Activated CD4-positive, alpha-beta T cell treated with anti-CD3 and anti-CD28 coated beads, Interleukin-2, amount 50 U/mL, for 4 hours (primary cell): ENCODE results near the gene ADARB2.
"Not testable (repeated sequence)": the region's sequence is repeated elsewhere in the genome, so short reads cannot be mapped to it uniquely, and the experiment has no call there.

ENCODE experiments used
- DNase-seq, 2 experiments: peaks; one replicate each; pipeline ENCODE4 v3.0.0-alpha.2; 2020

The ADARB2 gene

DNA sequence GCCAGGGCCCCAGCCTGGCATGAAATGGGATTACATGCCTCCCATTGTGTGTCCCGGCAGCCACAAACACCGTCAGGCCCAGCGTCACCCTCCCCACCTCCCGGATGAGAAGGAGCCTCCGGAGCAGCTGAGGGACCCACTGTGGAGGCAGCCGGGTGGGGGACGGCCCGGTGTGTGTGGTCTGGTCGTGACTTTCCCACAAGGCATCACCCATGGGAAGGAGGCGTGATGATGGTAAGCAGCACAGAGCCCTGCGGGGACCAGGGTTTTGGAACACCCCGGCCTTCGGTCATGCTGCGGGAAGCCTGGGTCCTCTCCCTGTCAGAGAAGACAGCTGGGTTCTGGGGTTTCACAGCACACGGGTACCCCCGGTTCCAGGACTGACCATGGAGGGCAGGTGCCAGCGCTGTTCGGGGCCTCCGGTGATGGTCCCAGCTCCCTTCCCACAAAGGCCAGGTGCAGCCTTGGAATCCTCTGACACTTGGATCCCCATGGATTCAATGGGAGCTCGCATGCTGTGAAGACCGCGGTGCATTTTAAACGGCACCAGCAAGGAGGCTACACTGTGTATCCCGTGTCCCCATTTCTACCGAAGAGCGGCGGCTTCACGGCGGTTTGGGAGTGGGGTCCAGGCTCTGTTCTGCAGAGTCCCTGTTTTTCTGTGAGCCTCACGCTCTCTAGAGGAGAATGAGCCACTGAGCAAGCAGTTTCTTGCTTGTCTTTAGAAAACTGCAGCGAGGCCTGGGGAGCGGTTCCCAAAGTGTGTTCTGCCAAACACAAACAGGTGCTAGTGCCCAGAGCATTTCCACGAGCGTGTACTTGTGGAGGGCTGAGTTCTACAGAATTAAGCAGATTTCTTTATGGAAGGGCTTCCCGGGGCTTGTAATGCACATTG lies 336.0 kb downstream of the ADARB2 start:
- no peak for DNase-seq

DNA sequence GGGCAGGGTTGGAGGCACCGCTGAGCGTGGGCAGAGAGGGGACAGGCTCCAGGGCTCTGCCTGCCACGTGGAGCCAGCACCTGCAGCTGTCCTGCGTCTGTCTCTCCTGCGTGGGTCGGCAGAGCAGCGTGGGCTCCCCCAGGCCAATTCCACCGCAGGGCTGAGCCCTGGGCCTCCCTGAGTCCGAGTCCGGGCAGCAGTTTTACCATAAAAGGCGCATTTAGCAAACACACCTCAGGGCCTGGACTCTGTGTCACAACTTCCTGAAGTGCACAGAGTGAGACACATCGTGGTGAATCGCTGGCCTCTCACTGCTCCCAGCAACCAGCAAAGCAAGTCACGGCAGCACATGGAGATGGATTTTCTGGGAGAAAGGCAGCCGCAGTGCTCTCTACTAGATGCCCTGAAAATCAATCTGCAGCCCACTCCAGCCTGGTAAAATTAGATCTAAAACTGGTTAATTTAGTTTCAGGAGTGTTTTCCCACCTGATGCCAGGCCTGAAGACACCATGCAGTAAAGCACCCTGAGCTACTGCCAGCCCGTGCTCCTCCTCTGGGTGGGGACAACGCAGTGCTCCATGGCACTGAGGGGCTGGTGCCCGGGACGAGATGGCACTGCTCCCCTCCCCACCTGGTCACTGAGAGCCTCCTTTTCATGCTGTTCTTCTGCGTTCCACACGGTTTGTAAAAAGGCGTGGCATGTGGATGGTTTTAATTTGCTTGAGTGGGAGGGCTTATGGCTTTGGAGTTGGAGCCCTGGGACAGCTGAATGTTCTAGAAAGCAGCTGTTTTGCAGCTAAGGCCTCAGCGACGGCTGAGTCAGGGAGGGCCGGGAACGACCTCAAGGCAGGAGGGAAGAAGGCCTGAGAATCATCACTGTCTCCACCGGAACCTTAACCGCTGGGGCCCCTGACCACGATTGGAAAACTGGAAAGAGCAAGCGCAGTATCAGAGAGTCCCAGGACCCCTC lies 336.9 kb downstream of the ADARB2 start:
- no peak for DNase-seq

DNA sequence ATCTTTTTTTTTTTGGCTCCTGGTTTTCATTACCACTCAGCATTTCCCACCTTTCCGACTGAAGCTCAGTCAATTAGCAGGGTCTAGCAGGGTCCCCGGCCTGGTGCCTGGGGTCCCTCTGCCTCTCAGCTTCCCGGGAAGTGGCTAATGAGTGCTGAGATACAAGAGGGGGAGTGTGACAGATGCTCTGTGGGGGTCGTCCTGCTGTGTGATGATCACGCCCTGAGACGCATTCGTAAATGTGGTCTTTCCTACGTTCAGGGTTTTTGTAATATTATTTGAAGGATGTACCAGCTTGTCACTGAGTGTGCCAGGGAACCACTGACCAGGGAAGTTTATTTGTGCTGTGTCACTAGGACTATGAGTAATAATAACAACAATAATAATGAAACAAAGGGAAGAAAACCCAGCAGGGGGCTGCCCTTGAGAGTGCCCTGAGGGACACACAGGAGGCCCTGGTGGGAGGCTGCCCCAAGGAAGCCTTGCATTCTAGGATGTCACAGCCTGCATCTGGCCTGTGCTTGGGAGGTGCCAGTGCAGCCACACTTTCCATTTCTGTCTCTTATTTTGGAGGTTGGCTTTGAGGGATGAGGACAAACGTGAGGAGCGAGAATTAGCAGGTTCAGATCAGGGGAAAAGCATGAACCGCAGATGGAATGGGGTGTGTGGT lies 337.8 kb downstream of the ADARB2 start:
- no peak for DNase-seq

DNA sequence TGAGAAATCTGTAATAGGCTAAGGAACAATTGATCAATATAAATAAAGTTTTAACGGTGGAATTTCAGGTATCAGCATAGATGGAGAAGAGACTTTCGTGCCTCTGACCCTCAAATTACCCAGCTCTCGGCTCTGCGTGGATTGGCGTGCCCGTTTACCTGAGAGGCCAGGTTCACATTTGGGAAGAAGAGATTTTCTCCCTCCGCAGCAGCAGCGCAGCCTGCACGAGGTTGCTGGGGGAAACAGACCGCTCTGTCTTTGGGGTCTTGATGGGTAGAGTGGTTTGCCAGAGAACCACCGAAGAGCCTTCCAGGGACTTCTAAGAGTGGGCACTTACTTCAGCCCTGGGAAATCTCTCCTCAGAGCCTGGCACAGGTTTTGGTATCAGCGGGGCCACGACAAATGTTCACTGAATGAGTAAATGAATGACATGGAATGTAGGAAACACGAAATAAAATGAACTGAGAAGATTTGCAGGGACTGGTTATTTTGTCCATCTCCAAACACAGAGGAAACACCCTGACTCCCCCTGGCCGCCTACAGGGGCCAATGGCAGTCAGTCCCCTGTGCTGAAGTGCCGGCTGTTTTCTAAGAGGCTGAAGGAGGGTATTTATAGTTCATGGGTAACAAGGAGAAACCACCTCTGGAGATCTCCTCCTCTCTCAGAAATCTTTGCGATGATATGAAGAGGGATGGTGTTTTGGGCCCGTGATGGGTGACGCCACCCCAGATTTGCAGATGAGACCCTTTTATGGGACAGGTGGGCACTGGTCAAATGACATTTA lies 338.5 kb downstream of the ADARB2 start:
- no peak for DNase-seq

DNA sequence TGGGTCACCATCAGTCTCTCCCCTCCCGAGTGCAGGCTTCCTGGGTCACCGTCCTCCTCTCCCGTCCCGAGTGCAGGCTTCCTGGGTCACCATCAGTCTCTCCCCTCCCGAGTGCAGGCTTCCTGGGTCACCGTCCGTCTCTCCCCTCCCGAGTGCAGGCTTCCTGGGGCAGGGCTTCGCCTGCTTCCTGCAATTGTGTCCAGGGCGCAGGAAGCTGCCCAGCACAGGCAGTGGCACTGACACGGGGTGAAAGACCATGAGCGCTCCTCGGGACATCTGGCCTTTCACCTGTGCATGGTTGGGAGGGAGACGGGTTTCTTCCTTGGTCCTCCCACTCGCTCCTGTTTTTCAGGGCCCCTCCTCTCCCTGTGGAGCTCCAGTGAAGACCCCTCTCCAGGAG lies 339.2 kb downstream of the ADARB2 start:
- not testable (repeated sequence) for DNase-seq

DNA sequence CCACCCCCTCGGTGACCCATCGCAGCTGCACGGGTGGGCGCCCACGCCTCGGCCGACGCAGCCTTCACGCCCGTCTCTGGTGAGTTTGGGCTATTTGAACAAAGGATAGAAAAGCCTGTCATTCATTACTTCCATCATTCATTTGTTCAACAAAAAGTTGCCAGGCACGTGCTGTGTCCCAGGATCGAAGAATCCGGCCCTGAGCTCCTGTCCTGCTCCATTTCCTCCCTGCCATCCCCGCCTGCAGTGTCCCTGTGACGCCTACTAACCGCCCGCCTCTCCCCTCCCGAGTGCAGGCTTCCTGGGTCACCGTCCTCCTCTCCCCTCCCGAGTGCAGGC lies 341.1 kb downstream of the ADARB2 start:
- no peak for DNase-seq

DNA sequence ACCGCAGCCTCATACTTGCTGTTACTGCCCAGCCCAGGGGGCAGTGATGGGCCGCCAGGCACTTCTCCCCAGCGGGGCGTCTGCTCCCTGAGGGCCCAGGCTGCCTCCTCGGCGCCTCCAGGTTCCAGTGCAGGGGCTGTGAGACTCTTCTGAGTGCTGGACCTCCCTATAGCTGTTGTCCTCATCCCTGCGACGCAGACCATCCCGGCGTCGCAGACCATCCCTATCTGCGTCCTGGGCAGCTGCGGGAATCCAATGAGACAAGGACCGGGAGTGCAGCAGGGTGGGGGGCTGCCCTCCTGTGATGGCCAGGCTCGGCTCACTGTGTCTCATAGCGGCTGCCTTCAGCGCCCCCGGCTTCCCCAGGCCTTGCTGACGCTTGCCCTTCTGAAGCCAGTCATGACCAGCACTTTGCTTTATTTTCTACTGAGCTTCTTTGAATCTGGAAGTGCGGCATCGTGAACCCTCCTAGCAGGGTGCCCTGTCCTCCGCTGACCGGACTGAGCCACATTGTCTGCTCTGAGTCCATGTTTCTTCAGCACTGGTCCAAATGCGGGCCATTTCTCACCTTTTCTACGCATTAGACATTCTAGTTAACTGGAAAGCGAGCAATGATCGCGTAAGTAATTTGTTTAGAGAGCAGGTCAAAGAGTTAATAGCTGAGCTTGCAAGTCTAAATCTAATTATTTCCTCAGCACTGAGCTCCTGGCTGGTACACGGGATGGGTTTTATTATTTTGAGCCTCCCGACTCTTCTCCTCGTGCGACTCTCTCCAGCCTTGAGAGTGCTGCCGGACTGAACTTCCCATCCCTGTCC lies 341.6 kb downstream of the ADARB2 start:
- no peak for DNase-seq

DNA sequence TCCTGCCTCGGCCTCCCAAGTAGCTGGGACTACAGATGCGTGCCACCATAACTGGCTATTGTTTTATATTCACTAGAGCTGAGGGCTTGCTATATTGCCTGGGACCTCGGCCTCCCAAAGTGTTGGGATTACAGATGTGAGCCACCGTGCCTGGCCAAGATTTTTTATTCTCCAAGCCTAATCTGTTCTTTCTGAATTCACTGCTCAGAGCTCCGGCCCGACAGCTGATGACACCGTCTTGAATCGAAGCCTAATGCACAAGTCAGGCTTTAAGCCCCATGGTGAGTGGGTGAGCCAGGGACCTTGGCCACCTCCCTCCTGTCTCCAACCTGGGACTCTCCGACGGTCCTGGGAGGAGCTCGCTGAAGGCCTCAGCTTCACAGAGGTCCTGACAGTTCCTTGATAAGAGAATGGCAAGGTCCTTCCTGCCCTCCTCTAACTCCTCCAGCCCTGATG lies 342.3 kb downstream of the ADARB2 start:
- DNase-seq: no peak

DNA sequence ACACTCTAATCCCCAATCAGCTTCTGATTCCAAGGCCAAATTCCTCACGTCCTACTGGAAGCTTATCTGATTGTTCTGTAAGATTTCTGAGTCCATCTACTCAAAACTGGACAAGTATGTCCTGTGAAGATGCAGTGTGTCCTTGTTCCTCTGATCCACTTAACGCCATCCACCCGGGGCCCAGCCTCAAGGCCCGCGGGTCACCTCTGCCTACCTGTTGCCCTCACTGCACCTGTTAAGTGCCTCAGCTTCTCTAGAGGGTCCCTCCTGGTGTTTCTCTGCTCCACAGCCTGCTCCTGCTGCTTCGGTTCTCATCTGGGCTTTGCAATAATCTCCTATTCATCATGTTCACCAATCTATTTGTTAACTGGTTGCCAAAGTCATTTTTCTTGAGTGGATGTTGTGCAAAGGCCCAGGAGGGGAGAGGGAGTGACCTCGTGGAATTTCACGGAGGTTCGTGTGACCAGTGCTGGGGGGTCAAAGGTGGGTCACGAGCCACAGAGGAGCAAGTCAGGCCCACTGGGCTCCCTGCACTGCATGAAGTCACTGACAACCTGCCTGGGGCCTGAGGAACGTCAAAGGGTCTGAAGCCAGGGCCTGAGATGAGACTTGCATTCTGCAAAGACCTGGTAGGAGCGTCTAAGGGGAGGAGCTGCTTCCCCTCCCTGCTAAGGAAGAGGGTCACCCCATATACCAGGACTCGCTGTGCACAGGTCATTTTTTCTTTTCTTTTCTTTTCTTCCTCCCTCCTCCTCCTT lies 343.0 kb downstream of the ADARB2 start:
- DNase-seq: no peak

DNA sequence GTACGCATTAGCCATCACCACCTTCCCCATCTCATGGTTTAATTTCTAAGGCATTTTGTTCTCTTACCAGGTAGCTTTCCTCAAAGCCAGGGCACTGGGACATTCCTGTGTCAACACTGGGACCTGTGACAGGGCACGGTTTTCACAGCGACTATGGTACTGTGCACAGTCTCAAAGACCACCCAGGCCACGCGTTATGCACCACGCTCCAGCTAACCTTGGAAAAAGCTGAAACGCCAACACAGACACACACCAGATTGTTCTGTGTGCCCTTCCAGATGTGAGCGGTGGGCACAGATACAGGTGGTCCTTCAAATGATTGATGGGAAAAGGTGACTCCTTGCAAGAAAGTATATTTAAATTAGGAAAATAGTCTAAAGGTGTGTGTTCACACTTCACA lies 343.8 kb downstream of the ADARB2 start:
- no peak for DNase-seq

DNA sequence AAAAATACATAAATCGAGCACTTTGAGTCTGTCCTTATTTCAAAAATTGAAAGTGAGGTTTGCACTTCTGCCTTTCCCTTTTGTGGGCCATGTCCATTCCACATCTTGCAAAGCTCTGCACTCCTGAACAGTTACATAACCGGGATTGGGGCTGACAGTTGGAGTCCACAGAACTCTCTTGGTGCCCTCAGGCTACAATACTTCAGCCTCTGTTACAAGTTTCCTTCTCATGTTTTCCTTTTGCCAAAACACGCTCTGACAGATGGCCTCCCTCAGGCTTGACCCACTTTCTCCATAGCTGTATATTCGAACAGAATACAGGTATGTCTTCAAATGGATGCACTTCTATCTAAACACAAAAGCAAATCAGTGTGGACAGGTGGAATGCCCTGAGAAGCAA lies 345.2 kb downstream of the ADARB2 start:
- DNase-seq: no peak

DNA sequence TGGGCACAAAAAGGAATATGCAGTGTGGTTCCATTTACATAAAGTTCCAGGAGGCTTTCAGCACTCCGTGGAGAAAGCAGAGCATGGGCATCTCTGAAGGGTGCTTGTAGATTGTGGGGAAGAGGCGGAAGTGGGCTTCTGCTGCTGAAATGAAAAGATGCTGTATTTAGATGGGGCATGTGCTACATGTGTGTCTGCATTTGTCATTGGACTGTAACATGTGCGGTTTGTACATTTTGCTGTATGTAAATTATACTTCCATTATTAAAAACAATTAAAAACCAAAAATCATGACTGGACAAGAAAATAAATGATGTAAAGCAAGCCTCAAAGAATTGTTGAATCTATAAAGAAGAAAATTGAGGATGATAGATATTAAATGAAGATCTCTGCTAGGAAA lies 347.1 kb downstream of the ADARB2 start:
- DNase-seq: no peak

DNA sequence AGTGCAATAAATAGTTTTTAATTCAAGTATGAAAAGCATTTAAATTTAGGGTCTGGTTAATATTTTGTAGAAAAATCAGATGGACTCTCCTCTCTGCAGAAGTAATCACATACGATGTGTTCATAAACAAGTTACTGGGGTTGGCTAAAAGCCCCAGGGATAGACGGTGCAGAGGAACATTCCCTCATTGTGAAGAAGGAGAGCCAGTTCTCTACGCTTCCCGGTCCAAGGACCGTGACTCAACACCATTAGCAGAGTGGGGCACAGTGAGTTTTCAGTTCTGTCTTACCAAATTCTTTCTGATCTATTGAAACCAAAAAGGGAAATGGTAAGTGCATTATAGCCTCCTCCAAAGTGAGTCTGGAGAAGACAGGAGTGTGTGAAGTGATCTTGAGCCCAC lies 353.3 kb downstream of the ADARB2 start:
- DNase-seq: no peak

DNA sequence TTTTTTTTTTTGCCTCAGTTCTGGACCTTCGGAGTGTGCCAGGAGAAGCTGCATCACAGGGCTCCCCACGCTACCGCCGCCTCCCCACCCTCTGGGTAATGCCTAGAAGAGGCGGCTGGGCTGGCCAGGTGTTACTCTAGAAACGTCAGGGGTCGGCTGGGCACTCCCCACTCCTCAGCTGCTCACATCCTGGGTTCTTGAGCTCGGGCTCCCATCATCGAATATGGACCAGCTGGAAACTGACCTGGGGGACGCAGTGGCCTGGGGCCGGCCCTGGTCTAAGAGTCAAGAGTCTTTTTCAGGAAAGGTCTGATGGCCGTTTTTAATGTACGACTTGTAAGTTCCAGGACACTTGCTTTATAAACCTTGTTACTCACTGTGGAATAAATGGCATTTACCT lies 354.6 kb downstream of the ADARB2 start:
- DNase-seq: no peak

DNA sequence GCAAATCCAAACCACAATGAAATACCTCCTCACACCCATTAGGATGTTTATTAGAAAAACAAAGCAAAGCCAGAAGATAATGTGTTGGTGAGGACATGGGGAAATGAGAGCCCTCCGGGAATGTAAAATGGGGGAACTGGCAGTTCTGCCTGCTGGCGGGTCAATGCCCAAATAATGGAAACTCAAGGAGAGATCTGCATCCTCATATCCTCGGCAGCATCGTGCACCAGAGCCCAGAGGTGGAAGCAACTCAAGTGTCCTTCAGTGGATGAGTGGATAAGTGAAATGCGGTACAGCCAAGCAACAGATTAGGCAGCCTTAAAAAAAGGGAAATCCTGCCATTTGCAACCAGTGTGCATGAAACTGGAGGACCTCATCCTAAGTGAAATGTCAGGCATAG lies 356.0 kb downstream of the ADARB2 start:
- DNase-seq: no peak

DNA sequence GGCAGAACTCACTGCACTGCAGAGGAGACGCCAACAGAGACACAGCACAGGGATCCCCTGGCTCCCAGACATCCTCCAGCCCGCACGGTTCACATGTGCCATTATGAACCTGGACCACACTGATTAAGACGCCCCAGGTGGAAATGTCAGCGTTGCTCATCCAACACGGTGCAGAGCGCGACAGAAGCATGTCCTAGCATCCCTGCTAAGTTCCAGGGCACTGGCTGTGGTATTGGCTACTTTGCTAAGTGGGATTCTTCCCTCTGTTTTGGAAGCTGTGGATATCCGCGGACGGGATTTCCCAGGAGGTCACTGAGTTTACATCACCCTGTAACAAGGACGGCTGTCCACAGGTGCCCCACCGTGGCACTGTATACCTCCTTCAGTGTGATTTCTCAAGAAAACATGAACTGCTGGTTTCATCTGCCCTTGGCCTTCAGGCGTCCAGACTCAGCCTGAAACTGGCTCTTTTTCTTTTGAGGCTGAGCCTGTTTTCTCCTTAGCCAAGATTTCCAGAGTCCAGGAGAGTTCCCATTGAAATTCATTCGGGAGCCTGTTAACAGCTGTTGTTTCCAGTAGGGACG lies 357.1 kb downstream of the ADARB2 start:
- no peak for DNase-seq

DNA sequence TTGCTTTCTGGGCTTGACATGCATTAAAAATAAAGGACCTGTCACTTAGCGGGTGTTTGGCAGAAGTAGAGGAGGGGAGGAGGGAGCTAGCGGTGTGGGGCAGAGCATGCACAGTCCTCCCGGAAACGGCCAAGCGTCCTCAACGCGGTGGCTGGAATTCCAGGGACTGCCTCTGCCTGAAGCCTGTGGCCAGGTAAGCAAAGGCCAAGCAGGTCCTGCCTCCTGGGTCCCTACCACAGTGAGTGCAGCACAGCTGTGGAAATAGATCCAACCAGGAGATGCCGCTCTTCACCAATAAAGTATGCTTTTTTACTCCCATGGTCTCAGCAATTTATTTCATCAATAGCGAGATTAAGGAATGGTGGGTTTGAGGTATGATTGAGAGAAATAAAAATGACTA lies 357.7 kb downstream of the ADARB2 start:
- no peak for DNase-seq

DNA sequence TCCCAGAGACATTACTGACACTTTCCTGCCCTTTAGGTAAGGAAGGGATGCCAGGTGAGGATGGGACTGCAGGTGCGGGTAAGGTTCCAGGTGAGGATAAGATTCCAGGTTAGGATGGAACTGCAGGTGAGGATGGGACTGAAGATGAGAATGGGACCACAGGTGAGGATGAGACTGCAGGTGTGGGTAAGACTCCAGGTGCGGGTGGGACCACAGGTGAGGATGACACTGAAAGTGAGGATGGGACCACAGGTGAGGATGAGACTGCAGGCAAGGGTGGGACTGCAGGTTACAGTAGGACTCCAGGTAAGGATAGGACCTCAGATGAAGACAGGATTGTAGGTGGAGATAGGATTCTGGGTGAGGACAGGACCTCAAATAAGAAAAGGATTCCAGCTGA lies 358.9 kb downstream of the ADARB2 start:
- DNase-seq: no peak

DNA sequence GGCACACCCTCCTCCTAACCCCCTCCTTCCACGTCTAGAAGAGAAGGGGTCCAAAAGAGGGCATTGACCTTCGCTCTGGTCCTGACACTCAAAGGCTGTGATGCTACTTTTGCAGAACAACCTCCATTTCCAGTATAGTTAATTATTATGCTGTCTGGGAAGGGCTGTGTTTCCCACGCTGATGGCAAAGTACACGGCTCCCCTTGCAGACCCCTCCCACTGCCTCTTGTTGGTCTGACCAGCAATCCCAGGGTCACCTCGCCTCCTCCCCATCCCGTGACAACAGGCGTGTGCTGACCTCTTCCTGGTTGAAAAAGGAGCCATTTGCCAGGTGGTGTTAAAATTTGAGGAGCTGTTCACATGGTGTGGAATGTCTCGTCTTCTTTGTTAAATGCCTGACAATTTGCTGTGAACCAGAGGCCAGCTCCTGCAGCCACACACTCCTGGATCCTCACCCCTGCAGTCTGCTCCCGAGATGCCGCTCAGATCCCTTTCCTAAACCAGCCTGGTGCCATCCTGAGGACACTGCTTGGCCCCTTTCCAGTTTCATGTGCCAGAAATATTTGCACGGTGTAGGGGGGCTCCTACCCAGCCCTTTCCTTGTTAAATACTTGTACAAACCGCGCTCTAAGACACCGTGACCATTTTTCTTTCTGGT lies 359.5 kb downstream of the ADARB2 start:
- no peak for DNase-seq

DNA sequence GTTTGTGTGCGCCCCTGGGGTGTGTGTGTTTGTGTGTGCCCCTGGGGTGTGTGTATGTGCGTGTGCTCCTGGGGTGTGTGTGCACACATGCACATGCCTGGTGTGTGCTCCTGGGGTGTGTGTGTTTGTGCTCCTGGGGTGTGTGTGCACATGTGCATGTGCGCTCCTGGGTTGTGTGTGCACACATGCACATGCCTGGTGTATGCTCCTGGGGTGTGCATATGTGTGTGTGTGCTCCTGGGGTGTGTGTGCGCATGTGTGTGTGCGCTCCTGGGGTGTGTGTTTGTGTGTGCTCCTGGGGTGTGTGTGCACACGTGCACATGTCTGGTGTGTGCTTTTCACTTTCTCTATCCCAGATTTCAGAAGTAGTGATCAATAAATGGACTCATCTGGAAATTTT lies 360.1 kb downstream of the ADARB2 start:
- DNase-seq: no peak
